Stimulated activated CD8-positive, alpha-beta memory T cell treated with anti-CD3 and anti-CD28 coated beads, Interleukin-12 subunit alpha, Interleukin-12 subunit beta, amount 100 ng/mL, for 4 hours (primary cell): ENCODE data around the gene ATP6V1B1.
"Not testable (repeated sequence)": the region's sequence is repeated elsewhere in the genome, so short reads cannot be mapped to it uniquely, and the experiment has no call there.

Experiments
- DNase-seq: peaks from one replicate; pipeline ENCODE4 v3.0.0-alpha.2; 2020; ENCODE audit warnings: low read depth

Gene ATP6V1B1

GRCh38 chr2:71006955-71007799, 71.5 kb downstream of the ATP6V1B1 start:
- DNase-seq, result no peak

- DNase-seq, result no peak
Measured at GRCh38 chr2:71008342-71008741, 72.6 kb downstream of the ATP6V1B1 start.

GRCh38 chr2:71011786-71012185, 76.1 kb downstream of the ATP6V1B1 start:
- not testable (repeated sequence) for DNase-seq
